GM19372 (cell line): ENCODE measurements around the gene NTSR2.
A peak's percentile ranks its signal among the peaks of the same experiment; 100 is the strongest.

ENCODE experiments used
- ATAC-seq: cut with Tn5 transposase; IDR thresholded peaks from one replicate; pipeline ENCODE4 v1.9.1; 2021; ENCODE audit warnings: mild to moderate bottlenecking, low read depth, moderate library complexity; ENCODE audit not compliant: unreplicated experiment

Gene NTSR2

GRCh38 chr2:11701206-11701605, 31.2 kb upstream of the NTSR2 start:
- no peak for ATAC-seq

GRCh38 chr2:11699686-11700670, 30.0 kb upstream of the NTSR2 start:
- no peak for ATAC-seq

GRCh38 chr2:11698009-11698922, 28.3 kb upstream of the NTSR2 start:
- no peak for ATAC-seq

GRCh38 chr2:11697103-11697871, 27.3 kb upstream of the NTSR2 start:
- no peak for ATAC-seq

- no peak for ATAC-seq
These were observed 26.7 kb upstream of the NTSR2 start for GRCh38 chr2:11696736-11697102.

- ATAC-seq = no peak
These were observed 25.6 kb upstream of the NTSR2 start for GRCh38 chr2:11695576-11695975.

- ATAC-seq = peak; percentile 73
These were observed 23.0 kb upstream of the NTSR2 start for GRCh38 chr2:11692966-11693521.

- ATAC-seq = no peak
These were observed 21.2 kb upstream of the NTSR2 start for GRCh38 chr2:11691076-11691660.

- no peak for ATAC-seq
These were observed 18.5 kb upstream of the NTSR2 start for GRCh38 chr2:11688222-11689069.

- ATAC-seq = no peak
These were observed 17.7 kb upstream of the NTSR2 start for GRCh38 chr2:11687736-11688135.

- ATAC-seq = no peak
These were observed 16.0 kb upstream of the NTSR2 start for GRCh38 chr2:11685906-11686470.

GRCh38 chr2:11684894-11685460, 15.0 kb upstream of the NTSR2 start:
- no peak for ATAC-seq

- no peak for ATAC-seq
These were observed 14.0 kb upstream of the NTSR2 start for GRCh38 chr2:11683966-11684365.

GRCh38 chr2:11683476-11683875, 13.5 kb upstream of the NTSR2 start:
- no peak for ATAC-seq

- ATAC-seq = no peak
These were observed 12.6 kb upstream of the NTSR2 start for GRCh38 chr2:11682590-11682915.

- ATAC-seq = no peak
These were observed 12.0 kb upstream of the NTSR2 start for GRCh38 chr2:11681722-11682589.

- no peak for ATAC-seq
These were observed 11.1 kb upstream of the NTSR2 start for GRCh38 chr2:11680901-11681721.
